SK-N-SH (cell line): ENCODE data around the gene SMIM13. TPM values are rescaled to one million over a fixed set of nuclear protein-coding genes. Genes with fewer than 3 reads are reported as not detected.

ENCODE experiments used
- CTCF ChIA-PET: fragments of 300-600, 350-600 bp; formaldehyde crosslinking; extraction: SDS; loops from one replicate; lab custom pipeline; 2021; lab: Yijun Ruan, JAX
- POLR2A ChIA-PET: fragments of 350-600 bp; sonication (Branson Sonifier 250); formaldehyde crosslinking; extraction: SDS; loops from one replicate; lab custom pipeline; 2020; ENCODE audit warnings: antibody characterized with exemption, inconsistent platforms; lab: Yijun Ruan, JAX
- DNase-seq: peaks from one replicate; pipeline ENCODE4 v3.0.0; 2012
- H2AFZ ChIP-seq: fragments of 200-600 bp; sonication (generic); 2 replicates; pipeline ENCODE4 v1.8.1; 2016; ENCODE audit warnings: antibody characterized with exemption, mild to moderate bottlenecking, low read depth
- H3F3A ChIP-seq: fragments of 200-600 bp; sonication (generic); replicated peaks from 2 replicates; pipeline ENCODE3; 2016; ENCODE audit warnings: antibody characterized with exemption, mild to moderate bottlenecking; ENCODE audit not compliant: insufficient read depth
- H3K27ac ChIP-seq, 2 experiments: fragments of 200-500 bp in 1 of 2; fragments of 200-600 bp in 1 of 2; sonication (Bioruptor generic) in 1 of 2; sonication (generic), shearing (Covaris generic) in 1 of 2; 2 replicates each; pipeline versions ENCODE4 v1.5.1 to v1.6.1; 2014 to 2016; ENCODE audit warnings: low read depth in 2 of 2, inconsistent platforms in 1 of 2, low read length in 1 of 2, mild to moderate bottlenecking in 1 of 2, mixed read lengths in 1 of 2
- H3K27me3 ChIP-seq: fragments of 200-600 bp; sonication (generic), shearing (Covaris generic); 2 replicates; pipeline ENCODE4 v1.6.1; 2016; ENCODE audit warnings: mixed run types; ENCODE audit not compliant: insufficient read depth
- H3K36me3 ChIP-seq, 2 experiments: fragments of 200-500 bp in 1 of 2; fragments of 200-600 bp in 1 of 2; sonication (Bioruptor generic) in 1 of 2; sonication (generic) in 1 of 2; replicated peaks in 1 of 2; 2 replicates each; pipeline versions ENCODE3 to v1.5.1; 2014 to 2016; ENCODE audit warnings: low read length in 1 of 2, mild to moderate bottlenecking in 1 of 2; ENCODE audit not compliant: insufficient read depth in 2 of 2, control insufficient read depth in 1 of 2
- H3K4me1 ChIP-seq, 2 experiments: fragments of 200-500 bp in 1 of 2; fragments of 200-600 bp in 1 of 2; sonication (Bioruptor generic) in 1 of 2; sonication (generic), shearing (Covaris generic) in 1 of 2; 2 replicates each; pipeline versions ENCODE4 v1.5.1 to v1.6.1; 2014 to 2016; ENCODE audit warnings: low read depth in 1 of 2, low read length in 1 of 2, mixed run types in 1 of 2; ENCODE audit not compliant: insufficient read depth in 2 of 2, control insufficient read depth in 1 of 2
- H3K4me2 ChIP-seq: fragments of 200-600 bp; sonication (generic), shearing (Covaris generic); 2 replicates; pipeline ENCODE4 v1.6.1; 2017; ENCODE audit warnings: mixed run types
- H3K4me3 ChIP-seq, 2 experiments: fragments of 200-500 bp in 1 of 2; fragments of 200-600 bp in 1 of 2; sonication (Bioruptor generic) in 1 of 2; sonication (generic), shearing (Covaris generic) in 1 of 2; 2 replicates each; pipeline versions ENCODE4 v1.5.1 to v1.8.1; 2014 to 2016; ENCODE audit warnings: low read depth in 2 of 2, inconsistent platforms in 1 of 2, low read length in 1 of 2, mild to moderate bottlenecking in 1 of 2, mixed read lengths in 1 of 2, moderate library complexity in 1 of 2
- H3K79me2 ChIP-seq: fragments of 200-600 bp; sonication (generic); 2 replicates; pipeline ENCODE4 v1.8.1; 2017; ENCODE audit warnings: mild to moderate bottlenecking; ENCODE audit not compliant: insufficient read depth
- H3K9ac ChIP-seq: fragments of 200-600 bp; sonication (generic); 2 replicates; pipeline ENCODE4 v1.6.1; 2017; ENCODE audit warnings: mixed run types
- H3K9me2 ChIP-seq: fragments of 200-600 bp; sonication (generic); 2 replicates; pipeline ENCODE4 v1.6.1; 2017; ENCODE audit warnings: mixed run types
- H3K9me3 ChIP-seq: fragments of 200-600 bp; sonication (generic); 2 replicates; pipeline ENCODE4 v1.6.1; 2017; ENCODE audit warnings: mixed run types, mild to moderate bottlenecking, moderate library complexity
- H4K20me1 ChIP-seq: fragments of 200-600 bp; sonication (generic); 2 replicates; pipeline ENCODE4 v1.6.1; 2017; ENCODE audit warnings: mild to moderate bottlenecking, mixed run types; ENCODE audit not compliant: insufficient read depth
- CHD2 ChIP-seq: fragments of 150-350 bp; IDR thresholded peaks from 2 replicates; pipeline ENCODE4 v1.6.1; 2018; ENCODE audit warnings: low read length; ENCODE audit not compliant: partially characterized antibody
- EZH2phosphoT487 ChIP-seq: fragments of 200-600 bp; sonication (generic); IDR thresholded peaks from 2 replicates; pipeline ENCODE4 v1.6.1; 2017; ENCODE audit warnings: low read depth, mixed run types, mild to moderate bottlenecking, antibody characterized with exemption, moderate library complexity, borderline replicate concordance
- FOXM1 ChIP-seq: IDR thresholded peaks from 2 replicates; pipeline ENCODE4 v1.4.0; 2012; ENCODE audit warnings: low read depth, mild to moderate bottlenecking
- GABPA ChIP-seq: IDR thresholded peaks from 2 replicates; pipeline ENCODE4 v1.4.0; 2012; ENCODE audit warnings: low read depth, mild to moderate bottlenecking
- NFIC ChIP-seq: IDR thresholded peaks from 2 replicates; pipeline ENCODE4 v1.4.0; 2012; ENCODE audit warnings: borderline replicate concordance
- NRF1 ChIP-seq: IDR thresholded peaks from 2 replicates; pipeline ENCODE4 v1.6.1; 2012; ENCODE audit warnings: low read depth, mild to moderate bottlenecking, low read length
- POLR2AphosphoS5 ChIP-seq: IDR thresholded peaks from 2 replicates; pipeline ENCODE4 v1.6.1; 2012; ENCODE audit warnings: low read depth, low read length
- RAD21 ChIP-seq: IDR thresholded peaks from 2 replicates; pipeline ENCODE4 v1.6.1; 2012; ENCODE audit warnings: mild to moderate bottlenecking, low read length
- SIN3A ChIP-seq: IDR thresholded peaks from 2 replicates; pipeline ENCODE4 v1.6.1; 2012; ENCODE audit warnings: low read depth, mild to moderate bottlenecking, low read length, moderate library complexity, borderline replicate concordance
- SMC3 ChIP-seq: IDR thresholded peaks from 2 replicates; pipeline ENCODE4 v1.6.1; 2012; ENCODE audit warnings: low read depth, low read length, improper control_type of control experiment
- WGBS: methylation state at CpG from one replicate; pipeline ENCODE4 v1.1.6; 2017; ENCODE audit warnings: low lambda C conversion rate; 5-methylcytosine and 5-hydroxymethylcytosine counted together
- polyA plus RNA-seq, 3 experiments: library from polyadenylated mRNA; depleted of rRNA; stranded (reverse); fragments of >200 nt; gene quantifications; 2 replicates each; pipeline ENCODE4 v1.2.3, GENCODE V29; 2012
- TF ChIP-seq, protein P1 (sequence below): fragments of 200-600 bp; sonication (generic); IDR thresholded peaks from 2 replicates; pipeline ENCODE4 v1.6.1; 2017; ENCODE audit warnings: antibody characterized with exemption, mild to moderate bottlenecking, moderate library complexity
- TF ChIP-seq, protein P2 (sequence below): fragments of 150-350 bp; IDR thresholded peaks from 2 replicates; pipeline ENCODE4 v1.6.1; 2017; ENCODE audit warnings: antibody characterized with exemption, low read length, low read depth, borderline replicate concordance
- TF ChIP-seq, protein P3 (sequence below): IDR thresholded peaks from 2 replicates; pipeline ENCODE4; 2012
- TF ChIP-seq, protein P4 (sequence below): IDR thresholded peaks from 2 replicates; pipeline ENCODE4 v1.4.0; 2012; ENCODE audit warnings: low read depth, borderline replicate concordance
- TF ChIP-seq, protein P5 (sequence below): IDR thresholded peaks from 2 replicates; pipeline ENCODE4 v1.4.0; 2012; ENCODE audit warnings: low read depth, borderline replicate concordance
- TF ChIP-seq, protein P6 (sequence below): fragments of 150-350 bp; IDR thresholded peaks from 2 replicates; pipeline ENCODE4 v1.6.1; 2016; ENCODE audit warnings: mild to moderate bottlenecking, low read depth, low read length

The SMIM13 gene
- polyA plus RNA-seq, 1 of the 3 experiments (the other 2 are of a cell fraction): 2.1 TPM

DNA sequence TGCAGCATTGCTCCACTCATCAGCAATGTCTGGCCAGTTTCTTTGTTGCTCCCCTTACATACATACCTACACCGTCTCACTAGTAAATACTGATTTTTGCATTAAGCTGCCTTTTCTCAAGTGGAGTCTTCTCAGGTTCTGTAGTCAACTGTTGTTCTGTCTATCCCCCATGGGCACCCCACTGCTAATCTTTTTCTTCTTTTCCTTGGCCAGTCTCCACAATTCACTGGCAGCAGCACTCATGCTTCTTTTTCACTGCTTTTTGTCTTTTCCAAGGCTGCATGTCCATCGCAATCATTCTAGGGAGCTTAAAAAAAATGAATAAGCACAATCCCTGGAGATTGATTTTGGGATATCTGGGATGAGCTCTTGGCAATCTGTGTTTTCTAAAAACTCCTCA lies 28.2 kb downstream of the SMIM13 start:
- no peak for DNase-seq
- no peak overlapping the region for H3K4me2 ChIP-seq

More for the DNA sequence above, 28.2 kb downstream of the SMIM13 start:
- TF ChIP-seq, protein P1, sequence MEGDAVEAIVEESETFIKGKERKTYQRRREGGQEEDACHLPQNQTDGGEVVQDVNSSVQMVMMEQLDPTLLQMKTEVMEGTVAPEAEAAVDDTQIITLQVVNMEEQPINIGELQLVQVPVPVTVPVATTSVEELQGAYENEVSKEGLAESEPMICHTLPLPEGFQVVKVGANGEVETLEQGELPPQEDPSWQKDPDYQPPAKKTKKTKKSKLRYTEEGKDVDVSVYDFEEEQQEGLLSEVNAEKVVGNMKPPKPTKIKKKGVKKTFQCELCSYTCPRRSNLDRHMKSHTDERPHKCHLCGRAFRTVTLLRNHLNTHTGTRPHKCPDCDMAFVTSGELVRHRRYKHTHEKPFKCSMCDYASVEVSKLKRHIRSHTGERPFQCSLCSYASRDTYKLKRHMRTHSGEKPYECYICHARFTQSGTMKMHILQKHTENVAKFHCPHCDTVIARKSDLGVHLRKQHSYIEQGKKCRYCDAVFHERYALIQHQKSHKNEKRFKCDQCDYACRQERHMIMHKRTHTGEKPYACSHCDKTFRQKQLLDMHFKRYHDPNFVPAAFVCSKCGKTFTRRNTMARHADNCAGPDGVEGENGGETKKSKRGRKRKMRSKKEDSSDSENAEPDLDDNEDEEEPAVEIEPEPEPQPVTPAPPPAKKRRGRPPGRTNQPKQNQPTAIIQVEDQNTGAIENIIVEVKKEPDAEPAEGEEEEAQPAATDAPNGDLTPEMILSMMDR: no peak
- TF ChIP-seq, protein P2, sequence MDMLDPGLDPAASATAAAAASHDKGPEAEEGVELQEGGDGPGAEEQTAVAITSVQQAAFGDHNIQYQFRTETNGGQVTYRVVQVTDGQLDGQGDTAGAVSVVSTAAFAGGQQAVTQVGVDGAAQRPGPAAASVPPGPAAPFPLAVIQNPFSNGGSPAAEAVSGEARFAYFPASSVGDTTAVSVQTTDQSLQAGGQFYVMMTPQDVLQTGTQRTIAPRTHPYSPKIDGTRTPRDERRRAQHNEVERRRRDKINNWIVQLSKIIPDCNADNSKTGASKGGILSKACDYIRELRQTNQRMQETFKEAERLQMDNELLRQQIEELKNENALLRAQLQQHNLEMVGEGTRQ: no peak
- TF ChIP-seq GABPA (no peak), NRF1 (no peak), SMC3 (no peak), EZH2phosphoT487 (no peak), SIN3A (no peak), CHD2 (no peak), RAD21 (no peak), NFIC (no peak), POLR2AphosphoS5 (no peak), FOXM1 (no peak)
- TF ChIP-seq, protein P3, sequence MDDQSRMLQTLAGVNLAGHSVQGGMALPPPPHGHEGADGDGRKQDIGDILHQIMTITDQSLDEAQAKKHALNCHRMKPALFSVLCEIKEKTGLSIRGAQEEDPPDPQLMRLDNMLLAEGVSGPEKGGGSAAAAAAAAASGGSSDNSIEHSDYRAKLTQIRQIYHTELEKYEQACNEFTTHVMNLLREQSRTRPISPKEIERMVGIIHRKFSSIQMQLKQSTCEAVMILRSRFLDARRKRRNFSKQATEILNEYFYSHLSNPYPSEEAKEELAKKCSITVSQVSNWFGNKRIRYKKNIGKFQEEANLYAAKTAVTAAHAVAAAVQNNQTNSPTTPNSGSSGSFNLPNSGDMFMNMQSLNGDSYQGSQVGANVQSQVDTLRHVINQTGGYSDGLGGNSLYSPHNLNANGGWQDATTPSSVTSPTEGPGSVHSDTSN: no peak
- TF ChIP-seq, protein P4, sequence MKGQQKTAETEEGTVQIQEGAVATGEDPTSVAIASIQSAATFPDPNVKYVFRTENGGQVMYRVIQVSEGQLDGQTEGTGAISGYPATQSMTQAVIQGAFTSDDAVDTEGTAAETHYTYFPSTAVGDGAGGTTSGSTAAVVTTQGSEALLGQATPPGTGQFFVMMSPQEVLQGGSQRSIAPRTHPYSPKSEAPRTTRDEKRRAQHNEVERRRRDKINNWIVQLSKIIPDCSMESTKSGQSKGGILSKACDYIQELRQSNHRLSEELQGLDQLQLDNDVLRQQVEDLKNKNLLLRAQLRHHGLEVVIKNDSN: no peak
- TF ChIP-seq, protein P5, sequence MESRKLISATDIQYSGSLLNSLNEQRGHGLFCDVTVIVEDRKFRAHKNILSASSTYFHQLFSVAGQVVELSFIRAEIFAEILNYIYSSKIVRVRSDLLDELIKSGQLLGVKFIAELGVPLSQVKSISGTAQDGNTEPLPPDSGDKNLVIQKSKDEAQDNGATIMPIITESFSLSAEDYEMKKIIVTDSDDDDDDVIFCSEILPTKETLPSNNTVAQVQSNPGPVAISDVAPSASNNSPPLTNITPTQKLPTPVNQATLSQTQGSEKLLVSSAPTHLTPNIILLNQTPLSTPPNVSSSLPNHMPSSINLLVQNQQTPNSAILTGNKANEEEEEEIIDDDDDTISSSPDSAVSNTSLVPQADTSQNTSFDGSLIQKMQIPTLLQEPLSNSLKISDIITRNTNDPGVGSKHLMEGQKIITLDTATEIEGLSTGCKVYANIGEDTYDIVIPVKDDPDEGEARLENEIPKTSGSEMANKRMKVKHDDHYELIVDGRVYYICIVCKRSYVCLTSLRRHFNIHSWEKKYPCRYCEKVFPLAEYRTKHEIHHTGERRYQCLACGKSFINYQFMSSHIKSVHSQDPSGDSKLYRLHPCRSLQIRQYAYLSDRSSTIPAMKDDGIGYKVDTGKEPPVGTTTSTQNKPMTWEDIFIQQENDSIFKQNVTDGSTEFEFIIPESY: no peak
- TF ChIP-seq, protein P6, sequence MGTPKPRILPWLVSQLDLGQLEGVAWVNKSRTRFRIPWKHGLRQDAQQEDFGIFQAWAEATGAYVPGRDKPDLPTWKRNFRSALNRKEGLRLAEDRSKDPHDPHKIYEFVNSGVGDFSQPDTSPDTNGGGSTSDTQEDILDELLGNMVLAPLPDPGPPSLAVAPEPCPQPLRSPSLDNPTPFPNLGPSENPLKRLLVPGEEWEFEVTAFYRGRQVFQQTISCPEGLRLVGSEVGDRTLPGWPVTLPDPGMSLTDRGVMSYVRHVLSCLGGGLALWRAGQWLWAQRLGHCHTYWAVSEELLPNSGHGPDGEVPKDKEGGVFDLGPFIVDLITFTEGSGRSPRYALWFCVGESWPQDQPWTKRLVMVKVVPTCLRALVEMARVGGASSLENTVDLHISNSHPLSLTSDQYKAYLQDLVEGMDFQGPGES: no peak
- Histone ChIP-seq H2AFZ (no peak overlapping the region), H3K4me1 (peaks cover 0 to 8% of the 10 kb centered on the region in 2 experiments; a peak in 2 of 4 replicates), H3K9me3 (no peaks in the 10 kb centered on the region), H3K4me3 (no peak overlapping the region), H4K20me1 (peaks cover 5% of the 10 kb centered on the region; the same call in 1 of the 2 replicates), H3K79me2 (peaks cover 84% of the 10 kb centered on the region), H3K27ac (no peak overlapping the region), H3K27me3 (no peaks in the 10 kb centered on the region), H3F3A (no peaks in the 10 kb centered on the region), H3K9me2 (no peaks in the 10 kb centered on the region), H3K36me3 (peaks cover 0 to 7% of the 10 kb centered on the region in 2 experiments), H3K9ac (no peak overlapping the region)
- ChIA-PET CTCF (interaction anchor here (1.2 kb wide), 1 partner anchor 374 kb away, joined by 4 read pairs; no protein-coding TSS in a partner anchor), POLR2A (no interaction called here)
- 93% methylated on average over 2 of the region's 2 CpGs for WGBS
